Coronary artery (tissue), 2 donors: ENCODE data around the gene ABT1.

Source experiments
- DNase-seq: peaks from one replicate; pipeline ENCODE4 v3.0.0-alpha.2; 2017; ENCODE audit warnings: low spot score
- H3K27ac ChIP-seq, 2 donors: fragments of 200-600 bp; sonication (generic); one replicate each; pipeline ENCODE4 v1.5.1; 2016 to 2019
- H3K4me3 ChIP-seq: fragments of 200-600 bp; sonication (generic); 2 replicates; pipeline ENCODE4 v1.5.1; 2016; ENCODE audit warnings: mild to moderate bottlenecking, moderate library complexity
- CTCF ChIP-seq: fragments of 200-600 bp; sonication (generic); IDR thresholded peaks from one replicate; pipeline ENCODE4 v1.5.1; 2019; ENCODE audit warnings: antibody characterized with exemption

Gene ABT1

DNA sequence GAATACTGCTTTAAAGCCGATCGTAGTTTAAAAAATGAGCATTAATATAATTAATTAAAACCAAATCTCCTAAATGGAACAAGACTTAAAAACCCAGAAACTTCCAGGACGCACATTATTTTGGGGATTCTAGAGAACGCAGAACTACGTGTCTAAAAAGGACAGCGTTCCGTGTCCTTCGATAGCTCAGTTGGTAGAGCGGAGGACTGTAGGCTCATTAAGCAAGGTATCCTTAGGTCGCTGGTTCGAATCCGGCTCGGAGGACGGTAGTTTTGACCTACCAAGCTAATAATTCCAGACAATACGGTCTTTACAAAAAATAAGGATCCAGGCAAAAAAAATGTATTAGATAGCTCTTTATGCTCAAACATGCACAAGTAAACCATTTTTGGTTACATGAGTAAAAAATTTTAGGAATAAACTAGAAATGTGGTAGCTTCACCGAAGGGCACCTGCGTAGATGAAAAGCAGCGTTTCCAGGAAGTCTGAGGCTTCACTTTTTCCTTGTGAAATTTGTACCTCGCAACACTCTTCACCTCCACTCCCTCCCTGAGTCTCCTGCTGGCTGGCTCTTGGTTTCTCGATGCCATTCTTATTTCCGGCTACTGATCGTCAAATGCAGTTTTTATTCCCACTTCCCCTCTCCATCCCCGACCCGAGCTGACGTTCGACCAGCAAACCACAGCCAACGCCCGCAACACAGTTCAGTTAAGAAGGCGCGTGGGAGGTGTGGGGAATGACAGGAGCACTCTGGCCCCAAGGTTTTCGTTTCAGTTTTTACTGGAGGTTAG, 19.6 kb upstream of the ABT1 start:
- DNase-seq: no peak
- TF ChIP-seq CTCF: no peak
- H3K27ac ChIP-seq: no peak overlapping the region
- H3K4me3 ChIP-seq: peak overlapping the region; percentile 35

GRCh38 chr6:26577720-26578072, 19.1 kb upstream of the ABT1 start:
- no peak for TF ChIP-seq CTCF
- Histone ChIP-seq H3K4me3 (peak overlapping the region; percentile 35), H3K27ac (no peak overlapping the region)
- no peak for DNase-seq

DNA sequence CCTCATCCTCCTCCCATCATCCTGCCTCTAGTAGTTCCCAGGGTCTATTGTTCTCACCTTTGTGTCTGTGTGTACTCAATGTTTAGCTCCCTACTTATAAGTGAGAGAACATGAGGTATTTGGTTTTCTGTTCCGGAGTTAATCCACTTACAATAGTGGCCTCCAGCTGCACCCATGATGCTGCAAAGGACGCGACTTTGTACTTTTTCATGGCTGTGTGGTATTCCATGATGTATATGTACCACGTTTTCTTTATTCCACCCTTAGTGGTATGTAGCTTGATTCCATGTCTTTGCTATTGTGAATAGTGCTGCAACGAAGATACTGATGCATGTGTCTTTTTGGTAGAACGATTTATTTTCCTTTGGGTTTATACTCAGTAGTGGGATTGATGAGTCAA, 18.5 kb upstream of the ABT1 start:
- DNase-seq: no peak
- Histone ChIP-seq H3K4me3 (no peak overlapping the region), H3K27ac (no peak overlapping the region)
- TF ChIP-seq CTCF: no peak

- Histone ChIP-seq H3K27ac (no peak overlapping the region), H3K4me3 (no peak overlapping the region)
- TF ChIP-seq CTCF: no peak
- DNase-seq: no peak
Measured at GRCh38 chr6:26578741-26579140, 18.0 kb upstream of the ABT1 start.

DNA sequence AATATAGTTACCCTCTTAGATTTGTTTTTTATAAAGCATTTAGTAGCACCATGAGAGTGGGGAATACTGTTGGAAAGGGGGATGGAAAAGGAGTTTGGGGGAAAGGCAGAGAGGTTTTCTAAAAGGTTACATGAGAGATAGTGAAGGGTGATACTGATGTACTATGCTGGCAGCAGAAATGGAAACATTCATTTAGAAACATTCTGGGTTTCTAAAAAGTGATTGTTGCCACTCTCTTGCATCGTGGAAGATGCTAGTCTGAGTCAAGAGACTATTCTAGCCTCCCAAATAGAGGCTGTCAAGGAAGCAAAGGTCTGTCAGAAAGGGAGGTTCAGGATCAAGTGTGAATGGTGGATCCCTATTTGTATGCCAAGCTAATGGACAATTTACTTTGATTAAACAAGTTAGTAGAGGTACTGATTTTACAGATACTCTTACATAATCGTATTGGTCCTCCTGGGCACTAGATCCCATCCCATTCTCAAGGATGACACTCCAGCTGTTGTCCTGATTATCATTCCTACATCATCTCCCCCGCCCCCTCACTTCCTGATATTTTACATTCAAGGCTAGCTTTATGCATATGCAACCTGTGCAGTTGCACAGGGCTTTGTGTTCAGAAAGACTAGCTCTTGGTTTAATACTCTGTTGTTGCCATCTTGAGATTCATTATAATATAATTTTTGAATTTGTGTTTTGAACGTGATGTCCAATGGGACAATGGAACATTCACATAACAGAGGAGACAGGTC, 15.4 kb upstream of the ABT1 start:
- no peak for DNase-seq
- Histone ChIP-seq H3K4me3 (no peak overlapping the region), H3K27ac (no peak overlapping the region)
- no peak for TF ChIP-seq CTCF

GRCh38 chr6:26588965-26589364, 7.8 kb upstream of the ABT1 start:
- DNase-seq: no peak
- no peak overlapping the region for H3K27ac ChIP-seq
- H3K4me3 ChIP-seq: no peak overlapping the region
- TF ChIP-seq CTCF: no peak

- H3K27ac ChIP-seq: no peak overlapping the region
- H3K4me3 ChIP-seq: no peak overlapping the region
- DNase-seq: no peak
- TF ChIP-seq CTCF: no peak
Measured at GRCh38 chr6:26592649-26593048, 4.1 kb upstream of the ABT1 start.
